Smooth muscle cell (in vitro differentiated cells): Measurements from ENCODE around the gene WASHC2A. TPM values are rescaled to one million over a fixed set of nuclear protein-coding genes. Genes with fewer than 3 reads are reported as not detected.
"Not testable (repeated sequence)": the region's sequence is repeated elsewhere in the genome, so short reads cannot be mapped to it uniquely, and the experiment has no call there.

Experiments
- DNase-seq: peaks from one replicate; lab custom pipeline; 2025; ENCODE audit not compliant: unreplicated experiment; lab: John Stamatoyannopoulos, UW
- H2AFZ ChIP-seq: fragments of 200-600 bp; sonication (generic); 2 replicates; pipeline ENCODE4 v1.6.0; 2016; ENCODE audit warnings: antibody characterized with exemption, low read depth, mild to moderate bottlenecking
- H3F3A ChIP-seq: fragments of 200-600 bp; sonication (generic); 2 replicates; pipeline ENCODE4 v1.6.0; 2017; ENCODE audit warnings: antibody characterized with exemption, low read depth
- H3K27ac ChIP-seq: fragments of 200-600 bp; sonication (generic); 2 replicates; pipeline ENCODE4 v1.5.1; 2016; ENCODE audit warnings: low read depth, mild to moderate bottlenecking
- H3K27me3 ChIP-seq: fragments of 200-600 bp; sonication (generic); 2 replicates; pipeline ENCODE4 v1.6.1; 2016; ENCODE audit warnings: low read depth, mild to moderate bottlenecking
- H3K36me3 ChIP-seq: fragments of 200-600 bp; sonication (generic); 2 replicates; pipeline ENCODE4 v1.5.1; 2016; ENCODE audit warnings: low read depth
- H3K4me1 ChIP-seq: fragments of 200-600 bp; sonication (generic); 2 replicates; pipeline ENCODE4 v1.5.1; 2016; ENCODE audit warnings: low read depth
- H3K4me2 ChIP-seq: fragments of 200-600 bp; sonication (generic); 2 replicates; pipeline ENCODE4 v1.6.0; 2016; ENCODE audit warnings: mild to moderate bottlenecking
- H3K4me3 ChIP-seq: fragments of 200-600 bp; sonication (generic); 2 replicates; pipeline ENCODE4 v1.5.1; 2016; ENCODE audit warnings: mild to moderate bottlenecking
- H3K79me2 ChIP-seq: fragments of 200-600 bp; sonication (generic); 2 replicates; pipeline ENCODE4 v1.6.0; 2016; ENCODE audit warnings: low read depth, mild to moderate bottlenecking
- H3K9ac ChIP-seq: fragments of 200-600 bp; sonication (generic); 2 replicates; pipeline ENCODE4 v1.6.0; 2016; ENCODE audit warnings: low read depth
- H3K9me3 ChIP-seq: fragments of 200-600 bp; sonication (generic); replicated peaks from 2 replicates; pipeline ENCODE4 v1.5.1; 2016; ENCODE audit warnings: low read depth
- H4K20me1 ChIP-seq: fragments of 200-600 bp; sonication (generic); 2 replicates; pipeline ENCODE4 v1.6.0; 2016; ENCODE audit warnings: low read depth
- WGBS: methylation state at CpG from one replicate; pipeline ENCODE4 v1.1.7; 2016; ENCODE audit warnings: low lambda C conversion rate; 5-methylcytosine and 5-hydroxymethylcytosine counted together
- polyA plus RNA-seq: library from polyadenylated mRNA; unstranded; fragments of >200 nt; fragmentation: Nextera tagmentation; extraction: Ambion mirVana; gene quantifications from 2 replicates; pipeline ENCODE4 v1.2.1, GENCODE V29; 2016
- total RNA-seq: library from RNA; depleted of rRNA; stranded (reverse); fragments of >200 nt; gene quantifications from 2 replicates; pipeline ENCODE4 v1.2.3, GENCODE V29; 2014
- TF ChIP-seq, protein P1 (sequence below): fragments of 200-600 bp; sonication (generic); IDR thresholded peaks from 2 replicates; pipeline ENCODE4 v1.5.1; 2017; ENCODE audit warnings: borderline replicate concordance, mild to moderate bottlenecking, antibody characterized with exemption; ENCODE audit not compliant: insufficient read depth, poor library complexity, severe bottlenecking

The WASHC2A gene
- total and polyA plus RNA-seq, 2 experiments from 2014 or later, result 14.2 to 16.0 TPM

DNA sequence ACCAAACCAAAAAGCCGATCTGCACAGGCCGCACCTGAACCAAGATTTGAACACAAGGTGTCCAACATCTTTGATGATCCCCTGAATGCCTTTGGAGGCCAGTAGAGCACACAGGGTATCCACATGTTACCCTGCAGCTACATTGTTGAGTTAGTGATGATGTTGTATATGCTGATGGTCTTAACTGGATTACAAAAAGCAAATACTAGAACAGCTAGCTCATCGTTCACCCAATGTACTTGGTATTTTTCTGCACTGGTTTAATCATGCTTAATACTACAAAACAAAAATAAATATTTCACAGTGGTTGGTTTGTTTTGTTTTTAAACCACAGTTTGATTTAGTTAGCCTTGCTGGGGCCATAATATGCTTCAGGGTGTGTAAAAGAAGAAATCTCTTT lies 65.1 kb downstream of the WASHC2A start:
- H3K27ac ChIP-seq, H3K9ac ChIP-seq, DNase-seq, H4K20me1 ChIP-seq, H3K79me2 ChIP-seq, H3K36me3 ChIP-seq, H3K4me3 ChIP-seq, H3K27me3 ChIP-seq, H2AFZ ChIP-seq, H3F3A ChIP-seq, H3K4me2 ChIP-seq, H3K4me1 ChIP-seq, H3K9me3 ChIP-seq: not testable (repeated sequence)
- 91% methylated on average over 3 of the region's 3 CpGs for WGBS

DNA sequence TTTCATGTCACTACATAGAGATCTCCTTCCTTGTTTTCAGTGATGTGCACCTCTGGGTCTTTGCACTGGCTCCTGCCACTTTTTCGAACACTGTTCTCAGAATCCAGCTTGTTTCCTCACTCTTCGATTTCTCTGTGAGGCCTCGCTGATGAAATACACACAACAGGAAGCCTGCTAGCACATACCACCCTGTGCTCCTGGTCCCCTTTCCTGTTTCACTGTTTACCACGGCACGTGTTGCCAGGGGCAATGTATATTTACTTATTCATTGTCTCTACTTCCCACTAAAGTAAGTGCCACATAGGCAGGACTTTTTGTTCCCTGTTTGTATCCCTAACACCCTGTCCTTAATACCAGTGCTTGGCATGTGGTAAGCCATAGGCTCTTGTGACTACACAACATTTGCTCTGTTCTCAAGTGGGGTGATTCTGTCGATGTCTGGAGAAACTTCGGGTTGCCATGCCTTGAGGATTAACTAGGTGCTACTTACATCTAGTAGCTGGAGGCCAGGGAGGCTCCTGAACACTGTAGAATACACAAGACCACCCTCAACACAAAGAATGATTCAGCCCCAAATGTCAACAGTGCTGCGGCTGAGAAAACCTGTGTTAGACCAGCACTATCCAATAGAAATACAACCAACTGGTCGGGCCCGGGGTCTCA lies 75.9 kb downstream of the WASHC2A start:
- 69% methylated on average over 10 of the region's 10 CpGs for WGBS
- H3K4me1 ChIP-seq, H2AFZ ChIP-seq, DNase-seq, H3K9me3 ChIP-seq, H3K4me3 ChIP-seq, H3K79me2 ChIP-seq, H3K27me3 ChIP-seq, H3K27ac ChIP-seq, H4K20me1 ChIP-seq, H3K9ac ChIP-seq, H3K36me3 ChIP-seq, H3K4me2 ChIP-seq, H3F3A ChIP-seq: not testable (repeated sequence)

DNA sequence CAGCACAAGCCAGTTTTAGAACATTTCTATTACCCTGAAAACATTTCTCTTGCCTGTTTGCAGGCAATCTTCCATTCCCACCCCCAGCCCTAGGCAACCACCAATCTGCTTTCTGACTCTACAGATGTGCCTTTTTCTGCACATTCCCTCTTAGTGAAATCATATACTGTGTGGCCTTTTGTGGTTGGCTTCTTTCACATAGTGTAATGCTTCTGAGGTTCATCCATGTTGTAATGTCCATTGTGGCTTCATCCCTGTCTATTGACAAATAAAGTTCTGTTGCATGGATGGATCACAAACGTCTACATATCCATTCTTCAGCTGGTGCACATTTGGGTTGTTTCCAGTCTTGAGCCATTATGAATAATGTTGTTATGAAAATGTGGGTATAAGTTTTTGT lies 77.8 kb downstream of the WASHC2A start:
- WGBS, result 5% methylated on average over 1 of the region's 1 CpG
- not testable (repeated sequence) for H3F3A ChIP-seq, H3K27me3 ChIP-seq, H3K4me3 ChIP-seq, H4K20me1 ChIP-seq, H3K9ac ChIP-seq, H3K4me1 ChIP-seq, H3K79me2 ChIP-seq, H2AFZ ChIP-seq, DNase-seq, H3K27ac ChIP-seq, H3K9me3 ChIP-seq, H3K4me2 ChIP-seq, H3K36me3 ChIP-seq

DNA sequence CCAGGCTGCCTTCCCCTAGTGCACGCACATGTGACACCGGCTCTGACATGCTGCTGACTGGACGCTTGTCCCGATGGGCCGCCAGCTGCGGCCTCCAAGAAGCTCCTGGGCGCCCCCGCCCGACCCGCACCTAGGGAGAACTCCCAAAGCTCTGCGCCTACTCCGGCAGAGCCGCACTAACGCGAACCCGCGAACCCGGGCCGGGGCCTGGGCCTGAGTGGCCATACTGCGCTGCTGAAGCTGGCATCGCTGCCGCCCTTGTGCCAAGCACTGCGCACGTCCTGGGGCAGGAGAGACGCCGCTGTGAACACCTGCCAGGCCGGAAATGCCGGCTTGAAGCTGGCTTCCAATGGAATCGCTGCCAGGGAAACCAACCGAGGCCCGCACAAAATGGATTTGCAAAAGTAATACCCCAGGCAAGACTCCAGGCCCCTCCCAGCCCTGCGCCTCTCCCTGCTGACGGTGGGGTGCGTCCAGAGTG lies 85.1 kb downstream of the WASHC2A start:
- 25% methylated on average over 34 of the region's 34 CpGs for WGBS
- Histone ChIP-seq H3K27me3 (peaks cover 9% of the 10 kb centered on the region), H3K4me2 (no peak overlapping the region), H3F3A (no peaks in the 10 kb centered on the region), H2AFZ (no peak overlapping the region), H3K79me2 (no peaks in the 10 kb centered on the region), H3K4me1 (no peaks in the 10 kb centered on the region), H3K9ac (no peak overlapping the region), H3K9me3 (no peaks in the 10 kb centered on the region), H3K4me3 (no peak overlapping the region), H3K27ac (no peak overlapping the region), H4K20me1 (no peaks in the 10 kb centered on the region), H3K36me3 (no peaks in the 10 kb centered on the region)
- DNase-seq, result no peak
- TF ChIP-seq, protein P1, sequence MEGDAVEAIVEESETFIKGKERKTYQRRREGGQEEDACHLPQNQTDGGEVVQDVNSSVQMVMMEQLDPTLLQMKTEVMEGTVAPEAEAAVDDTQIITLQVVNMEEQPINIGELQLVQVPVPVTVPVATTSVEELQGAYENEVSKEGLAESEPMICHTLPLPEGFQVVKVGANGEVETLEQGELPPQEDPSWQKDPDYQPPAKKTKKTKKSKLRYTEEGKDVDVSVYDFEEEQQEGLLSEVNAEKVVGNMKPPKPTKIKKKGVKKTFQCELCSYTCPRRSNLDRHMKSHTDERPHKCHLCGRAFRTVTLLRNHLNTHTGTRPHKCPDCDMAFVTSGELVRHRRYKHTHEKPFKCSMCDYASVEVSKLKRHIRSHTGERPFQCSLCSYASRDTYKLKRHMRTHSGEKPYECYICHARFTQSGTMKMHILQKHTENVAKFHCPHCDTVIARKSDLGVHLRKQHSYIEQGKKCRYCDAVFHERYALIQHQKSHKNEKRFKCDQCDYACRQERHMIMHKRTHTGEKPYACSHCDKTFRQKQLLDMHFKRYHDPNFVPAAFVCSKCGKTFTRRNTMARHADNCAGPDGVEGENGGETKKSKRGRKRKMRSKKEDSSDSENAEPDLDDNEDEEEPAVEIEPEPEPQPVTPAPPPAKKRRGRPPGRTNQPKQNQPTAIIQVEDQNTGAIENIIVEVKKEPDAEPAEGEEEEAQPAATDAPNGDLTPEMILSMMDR, result no peak

DNA sequence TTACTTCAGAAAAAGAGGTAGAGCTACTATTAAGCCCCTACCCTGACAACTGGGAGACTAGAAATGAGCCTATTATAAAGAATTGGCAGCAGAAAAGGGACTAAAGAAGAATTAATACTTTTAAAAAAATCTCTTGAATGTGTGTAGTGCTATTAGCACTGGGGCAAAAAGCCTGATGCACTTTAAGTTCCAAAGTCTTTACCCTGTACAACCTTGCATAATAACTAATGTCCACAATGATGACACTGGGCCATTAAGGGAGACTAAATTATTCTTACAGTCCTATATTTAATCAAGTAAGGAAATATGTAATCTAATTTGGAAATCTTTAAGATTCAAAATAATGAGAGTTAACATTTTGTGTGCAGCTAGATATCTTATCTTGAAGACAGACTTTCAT lies 90.1 kb downstream of the WASHC2A start:
- not testable (repeated sequence) for H2AFZ ChIP-seq, H3K4me1 ChIP-seq, H3K4me2 ChIP-seq, DNase-seq, H3K79me2 ChIP-seq, H3K27me3 ChIP-seq, H3K9me3 ChIP-seq, H3K36me3 ChIP-seq, H3K27ac ChIP-seq, H3F3A ChIP-seq, H3K4me3 ChIP-seq, H3K9ac ChIP-seq, H4K20me1 ChIP-seq

DNA sequence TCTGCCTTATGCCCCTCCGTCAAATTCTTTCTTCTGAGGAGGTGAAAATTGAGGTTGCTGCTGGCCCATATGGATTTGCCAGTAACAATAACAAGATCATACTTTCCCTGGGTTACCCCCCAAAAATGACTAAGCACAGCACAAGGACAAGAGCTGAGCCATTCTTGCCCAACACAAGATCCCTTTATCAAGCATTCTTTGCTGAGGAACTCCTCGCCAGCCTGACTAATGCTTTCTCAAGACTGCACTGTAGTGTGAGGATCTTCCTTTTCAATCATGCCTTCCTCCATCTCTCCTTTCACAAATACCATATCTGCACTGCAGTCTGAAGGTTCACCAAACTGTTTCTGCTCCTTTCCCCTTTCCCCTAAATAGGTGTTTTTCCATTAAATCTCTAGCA lies 92.1 kb downstream of the WASHC2A start:
- H3K27me3 ChIP-seq, H4K20me1 ChIP-seq, H2AFZ ChIP-seq, DNase-seq, H3K9me3 ChIP-seq, H3K4me3 ChIP-seq, H3K4me2 ChIP-seq, H3K27ac ChIP-seq, H3K4me1 ChIP-seq, H3K79me2 ChIP-seq, H3K36me3 ChIP-seq, H3K9ac ChIP-seq, H3F3A ChIP-seq: not testable (repeated sequence)
- WGBS, result 83% methylated on average over 2 of the region's 2 CpGs

DNA sequence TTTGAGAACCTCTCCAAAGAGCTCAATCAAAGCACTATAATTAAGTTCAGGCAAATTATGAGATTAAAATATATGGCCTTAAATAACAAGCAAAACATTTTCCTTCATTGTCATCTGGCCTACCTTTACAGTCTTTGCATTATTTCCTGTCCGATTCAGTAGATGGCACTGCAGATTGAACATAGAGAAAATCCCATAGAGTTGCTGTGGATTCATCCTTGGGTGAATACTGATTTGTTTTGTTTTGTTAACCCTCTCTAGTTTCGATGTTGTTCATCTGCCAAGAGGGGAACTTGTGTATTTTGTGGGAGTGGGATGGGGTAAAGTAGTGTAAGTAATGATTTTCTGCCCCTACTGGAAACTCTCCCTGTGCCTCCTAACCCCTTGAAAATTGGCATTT lies 97.3 kb downstream of the WASHC2A start:
- not testable (repeated sequence) for H3K9me3 ChIP-seq, H3F3A ChIP-seq, H3K4me1 ChIP-seq, H3K79me2 ChIP-seq, H3K4me3 ChIP-seq, H2AFZ ChIP-seq, DNase-seq, H3K4me2 ChIP-seq, H3K9ac ChIP-seq, H3K27me3 ChIP-seq, H3K27ac ChIP-seq, H3K36me3 ChIP-seq, H4K20me1 ChIP-seq
- WGBS, result 91% methylated on average over 2 of the region's 2 CpGs

DNA sequence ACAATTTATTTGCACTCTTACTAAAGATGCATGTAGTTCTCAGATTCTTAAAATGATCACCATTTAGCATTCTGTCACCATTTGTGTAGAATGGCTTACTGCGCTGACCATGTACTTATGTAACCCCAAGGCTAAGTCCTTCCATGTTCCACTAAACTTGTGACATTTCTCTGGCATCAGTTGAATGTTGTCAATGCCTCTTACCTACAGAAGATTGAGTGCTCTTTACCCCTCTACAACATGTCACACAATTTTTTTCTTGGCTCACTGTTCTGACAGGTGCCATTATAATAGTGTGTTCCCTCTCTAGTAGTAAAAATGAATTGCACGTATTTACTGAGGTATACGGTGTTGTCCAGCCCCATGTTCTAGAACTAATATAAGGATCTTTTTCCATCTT lies 100.1 kb downstream of the WASHC2A start:
- 89% methylated on average over 3 of the region's 3 CpGs for WGBS

More for the DNA sequence above, 100.1 kb downstream of the WASHC2A start:
- H3F3A ChIP-seq, DNase-seq, H3K9me3 ChIP-seq, H3K4me2 ChIP-seq, H4K20me1 ChIP-seq, H3K9ac ChIP-seq, H3K4me1 ChIP-seq, H3K36me3 ChIP-seq, H3K4me3 ChIP-seq, H3K27ac ChIP-seq, H2AFZ ChIP-seq, H3K79me2 ChIP-seq, H3K27me3 ChIP-seq: not testable (repeated sequence)
